ENCODE data around the gene CERS1. TPM values are rescaled to one million over a fixed set of nuclear protein-coding genes. Genes with fewer than 3 reads are reported as not detected.
"Not testable (repeated sequence)": the region's sequence is repeated elsewhere in the genome, so short reads cannot be mapped to it uniquely, and the experiment has no call there.

Gene CERS1
- polyA plus RNA-seq, 3 donors, result 0.24 to 1.0 (median 0.31) TPM

- no peak overlapping the region for H3K27ac ChIP-seq (ENCODE audit: low read depth, low read length)
- 93 to 97% (median 95%) methylated on average over 17 of the region's 17 CpGs for WGBS, 3 donors
These were observed 25.6 kb upstream of the CERS1 start for GRCh38 chr19:18921593-18921992.

- H3K27ac ChIP-seq (ENCODE audit: low read depth, low read length), result no peak overlapping the region
- WGBS, 3 donors, result 52 to 58% (median 57%) methylated on average over 9 of the region's 9 CpGs
These were observed 24.4 kb upstream of the CERS1 start for GRCh38 chr19:18920400-18920799.

GRCh38 chr19:18919900-18920214, 23.9 kb upstream of the CERS1 start:
- 0 to 1% (median 1%) methylated on average over 15 of the region's 15 CpGs for WGBS, 3 donors
- H3K27ac ChIP-seq (ENCODE audit: low read depth, low read length), result no peak overlapping the region

GRCh38 chr19:18919086-18919899, 23.3 kb upstream of the CERS1 start, which contains the start of the genes COPE and DDX49:
Gene COPE, minus strand, starts transcription at chr19:18919387. Its CDS starts 39 bp downstream, at chr19:18919348.
Gene DDX49, plus strand, starts transcription at chr19:18919715. Its CDS starts 27 bp downstream, at chr19:18919742.
- peak within 1 kb of the TSS; percentile 35 for H3K27ac ChIP-seq (ENCODE audit: low read depth, low read length)
- 0 to 1% (median 0%) methylated on average over 70 to 72 of the region's 72 CpGs for WGBS, 3 donors

- WGBS, 3 donors, result 75 to 82% (median 79%) methylated on average over 9 of the region's 9 CpGs
- not testable (repeated sequence) for H3K27ac ChIP-seq (ENCODE audit: low read depth, low read length)
These were observed 21.6 kb upstream of the CERS1 start for GRCh38 chr19:18917593-18917992.

GRCh38 chr19:18915639-18916038, 19.7 kb upstream of the CERS1 start:
- no peak overlapping the region for H3K27ac ChIP-seq (ENCODE audit: low read depth, low read length)
- WGBS, 3 donors, result 48 to 58% (median 58%) methylated on average over 5 of the region's 5 CpGs

- no peak overlapping the region for H3K27ac ChIP-seq (ENCODE audit: low read depth, low read length)
- 75 to 93% (median 93%) methylated on average over 4 to 5 of the region's 5 CpGs for WGBS, 3 donors
These were observed 17.5 kb upstream of the CERS1 start for GRCh38 chr19:18913466-18913865.

- WGBS, 3 donors, result 96 to 97% (median 97%) methylated on average over 14 of the region's 14 CpGs
- H3K27ac ChIP-seq (ENCODE audit: low read depth, low read length), result no peak overlapping the region
These were observed 17.0 kb upstream of the CERS1 start for GRCh38 chr19:18912933-18913332.

GRCh38 chr19:18910801-18911436, 15.0 kb upstream of the CERS1 start:
- H3K27ac ChIP-seq (ENCODE audit: low read depth, low read length), result no peak overlapping the region
- WGBS, 3 donors, result 93 to 95% (median 94%) methylated on average over 19 of the region's 19 CpGs

- no peak overlapping the region for H3K27ac ChIP-seq (ENCODE audit: low read depth, low read length)
- WGBS, 3 donors, result 86 to 93% (median 92%) methylated on average over 10 of the region's 10 CpGs
These were observed 14.1 kb upstream of the CERS1 start for GRCh38 chr19:18910010-18910409.

GRCh38 chr19:18908917-18909619, 13.1 kb upstream of the CERS1 start:
- WGBS, 3 donors, result 89 to 93% (median 91%) methylated on average over 14 to 17 of the region's 17 CpGs

GRCh38 chr19:18906605-18907519, 10.9 kb upstream of the CERS1 start:
- WGBS, 3 donors, result 89 to 94% (median 93%) methylated on average over 35 to 36 of the region's 36 CpGs
- H3K27ac ChIP-seq (ENCODE audit: low read depth, low read length), result no peak overlapping the region

More at GRCh38 chr19:18908917-18909619, 13.1 kb upstream of the CERS1 start:
- H3K27ac ChIP-seq (ENCODE audit: low read depth, low read length), result no peak overlapping the region

- WGBS, 3 donors, result 90 to 91% (median 91%) methylated on average over 25 to 26 of the region's 26 CpGs
- no peak overlapping the region for H3K27ac ChIP-seq (ENCODE audit: low read depth, low read length)
These were observed 9.7 kb upstream of the CERS1 start for GRCh38 chr19:18905513-18906236.

GRCh38 chr19:18905058-18905456, 9.1 kb upstream of the CERS1 start:
- 89 to 94% (median 93%) methylated on average over 8 of the region's 8 CpGs for WGBS, 3 donors
- H3K27ac ChIP-seq (ENCODE audit: low read depth, low read length), result no peak overlapping the region

GRCh38 chr19:18904334-18905057, 8.5 kb upstream of the CERS1 start:
- H3K27ac ChIP-seq (ENCODE audit: low read depth, low read length), result no peak overlapping the region
- WGBS, 3 donors, result 93 to 95% (median 94%) methylated on average over 25 of the region's 25 CpGs

GRCh38 chr19:18903156-18904037, 7.4 kb upstream of the CERS1 start:
- H3K27ac ChIP-seq (ENCODE audit: low read depth, low read length), result no peak overlapping the region
- WGBS, 3 donors, result 89 to 92% (median 91%) methylated on average over 29 of the region's 29 CpGs
